HEK293 (cell line): ENCODE results near the gene DLL1.

Experiments
- CTCF ChIA-PET: fragments of 350-600 bp; formaldehyde crosslinking; extraction: SDS; loops from one replicate; lab custom pipeline; 2021; ENCODE audit warnings: antibody characterized with exemption; lab: Yijun Ruan, JAX
- POLR2A ChIA-PET: fragments of 300-600 bp; formaldehyde crosslinking; extraction: SDS; loops from one replicate; lab custom pipeline; 2020; ENCODE audit warnings: antibody characterized with exemption, inconsistent platforms; lab: Yijun Ruan, JAX
- H3K27ac ChIP-seq: fragments of 200-500 bp; sonication (Bioruptor generic); 2 replicates; pipeline ENCODE4 v1.5.1; 2014; ENCODE audit warnings: low read depth, low read length, control low read depth, inconsistent platforms; ENCODE audit errors: extremely low read depth
- H3K36me3 ChIP-seq, 2 experiments: fragments of 200-500 bp in 1 of 2; sonication (Bioruptor generic) in 1 of 2; 1 replicate in 1 of 2; 2 replicates in 1 of 2; pipeline ENCODE4 v1.5.1; 2014 to 2017; ENCODE audit warnings: inconsistent platforms in 2 of 2, low read length in 2 of 2; ENCODE audit not compliant: control insufficient read depth in 2 of 2, insufficient read depth in 1 of 2
- H3K4me1 ChIP-seq: fragments of 200-500 bp; sonication (Bioruptor generic); 2 replicates; pipeline ENCODE4 v1.5.1; 2014; ENCODE audit warnings: mild to moderate bottlenecking, low read length, inconsistent platforms; ENCODE audit not compliant: control insufficient read depth, insufficient read depth
- H3K4me3 ChIP-seq: 2 replicates; pipeline ENCODE4 v1.5.1; 2011; ENCODE audit warnings: low read depth, mild to moderate bottlenecking, control low read depth, low read length, moderate library complexity
- H3K9me3 ChIP-seq: fragments of 200-500 bp; sonication (Bioruptor generic); 2 replicates; pipeline ENCODE4 v1.5.1; 2014; ENCODE audit warnings: low read depth, low read length, inconsistent platforms; ENCODE audit not compliant: control insufficient read depth, insufficient read depth
- EGR2 ChIP-seq: fragments of 450-650 bp; formaldehyde crosslinking; IDR thresholded peaks from 2 replicates; pipeline ENCODE4 v1.5.1; 2016; ENCODE audit warnings: low read depth, missing biosample characterization, missing genetic modification characterization
- HOXD13 ChIP-seq: sonication (generic); formaldehyde crosslinking; IDR thresholded peaks from 2 replicates; pipeline ENCODE4 v1.8.0; 2022; ENCODE audit warnings: missing genetic modification reagents, borderline replicate concordance
- IKZF3 ChIP-seq: fragments of 450-650 bp; IDR thresholded peaks from 2 replicates; pipeline ENCODE4 v1.5.0; 2018; ENCODE audit warnings: missing biosample characterization, mild to moderate bottlenecking, missing genetic modification characterization, moderate library complexity
- KLF10 ChIP-seq: fragments of 450-650 bp; IDR thresholded peaks from 2 replicates; pipeline ENCODE4 v1.5.1; 2018; ENCODE audit warnings: missing biosample characterization, mild to moderate bottlenecking, missing genetic modification characterization
- MZF1 ChIP-seq: fragments of 450-650 bp; formaldehyde crosslinking; IDR thresholded peaks from 2 replicates; pipeline ENCODE4 v1.5.1; 2017; ENCODE audit warnings: missing biosample characterization, missing genetic modification characterization, borderline replicate concordance
- REPIN1 ChIP-seq: fragments of 450-650 bp; formaldehyde crosslinking; IDR thresholded peaks from 2 replicates; pipeline ENCODE4 v1.5.1; 2017; ENCODE audit warnings: missing biosample characterization, missing genetic modification characterization, low read depth
- SP7 ChIP-seq: fragments of 450-650 bp; formaldehyde crosslinking; IDR thresholded peaks from 2 replicates; pipeline ENCODE4 v1.5.1; 2016; ENCODE audit warnings: missing biosample characterization, missing genetic modification characterization
- ZBTB7A ChIP-seq: fragments of 450-650 bp; formaldehyde crosslinking; IDR thresholded peaks from 2 replicates; pipeline ENCODE4 v1.5.1; 2016; ENCODE audit warnings: low read depth, missing biosample characterization, missing genetic modification characterization
- ZNF10 ChIP-seq: fragments of 450-650 bp; formaldehyde crosslinking; IDR thresholded peaks from 2 replicates; pipeline ENCODE4 v1.5.1; 2017; ENCODE audit warnings: missing biosample characterization, missing genetic modification characterization
- ZNF132 ChIP-seq: fragments of 450-650 bp; formaldehyde crosslinking; IDR thresholded peaks from 2 replicates; pipeline ENCODE4 v1.5.1; 2017; ENCODE audit warnings: missing biosample characterization, missing genetic modification characterization, borderline replicate concordance
- ZNF157 ChIP-seq: fragments of 450-650 bp; formaldehyde crosslinking; IDR thresholded peaks from 2 replicates; pipeline ENCODE4 v1.5.1; 2016; ENCODE audit warnings: missing biosample characterization, missing genetic modification characterization
- ZNF202 ChIP-seq: fragments of 450-650 bp; formaldehyde crosslinking; IDR thresholded peaks from 2 replicates; pipeline ENCODE4 v1.5.1; 2016; ENCODE audit warnings: missing biosample characterization, missing genetic modification characterization, borderline replicate concordance
- ZNF555 ChIP-seq: fragments of 450-650 bp; formaldehyde crosslinking; conservative IDR thresholded peaks from 2 replicates; pipeline ENCODE4 v1.5.1; 2017; ENCODE audit warnings: missing biosample characterization, mild to moderate bottlenecking, missing genetic modification characterization, inconsistent platforms
- ZNF791 ChIP-seq: fragments of 450-650 bp; formaldehyde crosslinking; IDR thresholded peaks from 2 replicates; pipeline ENCODE4 v1.5.1; 2016; ENCODE audit warnings: missing biosample characterization, missing genetic modification characterization
- ZNF837 ChIP-seq: fragments of 450-650 bp; formaldehyde crosslinking; IDR thresholded peaks from 2 replicates; pipeline ENCODE4 v1.5.1; 2016; ENCODE audit warnings: missing biosample characterization, missing genetic modification characterization
- TF ChIP-seq, protein P1 (sequence below): fragments of 450-650 bp; formaldehyde crosslinking; IDR thresholded peaks from 2 replicates; pipeline ENCODE4 v1.5.1; 2016; ENCODE audit warnings: missing biosample characterization, missing genetic modification characterization, borderline replicate concordance
- TF ChIP-seq, protein P2 (sequence below): fragments of 450-650 bp; formaldehyde crosslinking; IDR thresholded peaks from 2 replicates; pipeline ENCODE4 v1.5.1; 2016; ENCODE audit warnings: missing biosample characterization, missing genetic modification characterization
- TF ChIP-seq, protein P3 (sequence below): fragments of 450-650 bp; formaldehyde crosslinking; IDR thresholded peaks from 2 replicates; pipeline ENCODE4 v1.5.1; 2016; ENCODE audit warnings: missing biosample characterization, missing genetic modification characterization
- TF ChIP-seq, protein P4 (sequence below): fragments of 450-650 bp; formaldehyde crosslinking; conservative IDR thresholded peaks from 2 replicates; pipeline ENCODE4 v1.5.1; 2016; ENCODE audit warnings: low read depth, missing biosample characterization, missing genetic modification characterization

DLL1 gene

DNA sequence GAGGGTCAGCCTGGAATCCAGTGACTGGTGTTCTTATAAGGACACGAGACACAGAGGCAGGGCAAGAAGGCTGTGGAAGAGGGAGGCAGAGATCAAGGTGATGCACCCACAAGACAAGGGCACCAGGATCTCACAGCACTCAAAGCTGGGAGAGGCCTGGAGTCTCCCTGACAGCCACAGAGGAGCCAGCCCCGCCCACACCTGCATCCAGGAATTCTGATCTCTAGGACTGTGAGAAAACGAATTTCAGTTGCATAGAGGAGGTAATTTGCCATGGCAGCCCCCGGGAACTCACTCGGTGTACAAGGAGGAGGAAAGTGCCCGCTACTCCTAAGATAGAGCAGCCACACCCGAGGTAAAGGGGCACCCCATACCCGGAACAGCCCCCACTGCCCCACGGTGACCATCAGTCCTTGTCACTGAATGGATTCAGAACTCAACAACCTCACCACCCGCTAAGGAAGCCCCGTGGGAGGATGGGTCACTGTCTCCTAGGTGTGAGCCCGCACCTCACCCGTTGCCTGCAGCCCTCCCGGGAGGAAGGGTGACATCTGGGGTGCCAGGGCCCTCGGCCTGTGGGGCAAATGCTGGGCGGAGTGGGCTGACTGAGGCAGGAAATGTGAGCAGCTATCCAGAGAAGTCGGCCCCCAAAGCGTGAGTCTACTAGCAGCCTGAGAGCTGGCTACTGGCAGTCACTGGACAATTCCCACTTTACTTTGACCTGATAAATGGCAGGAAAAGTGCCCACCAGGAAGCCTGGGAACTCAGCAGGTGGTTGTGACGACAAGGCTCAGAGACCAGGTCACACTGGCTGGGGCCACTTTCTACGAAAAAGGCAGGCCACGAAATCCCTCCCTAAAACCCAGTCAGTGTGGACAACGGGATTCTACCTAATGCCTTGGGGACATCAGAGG lies 22.4 kb downstream of the DLL1 start (continued):
- TF ChIP-seq, protein P1, sequence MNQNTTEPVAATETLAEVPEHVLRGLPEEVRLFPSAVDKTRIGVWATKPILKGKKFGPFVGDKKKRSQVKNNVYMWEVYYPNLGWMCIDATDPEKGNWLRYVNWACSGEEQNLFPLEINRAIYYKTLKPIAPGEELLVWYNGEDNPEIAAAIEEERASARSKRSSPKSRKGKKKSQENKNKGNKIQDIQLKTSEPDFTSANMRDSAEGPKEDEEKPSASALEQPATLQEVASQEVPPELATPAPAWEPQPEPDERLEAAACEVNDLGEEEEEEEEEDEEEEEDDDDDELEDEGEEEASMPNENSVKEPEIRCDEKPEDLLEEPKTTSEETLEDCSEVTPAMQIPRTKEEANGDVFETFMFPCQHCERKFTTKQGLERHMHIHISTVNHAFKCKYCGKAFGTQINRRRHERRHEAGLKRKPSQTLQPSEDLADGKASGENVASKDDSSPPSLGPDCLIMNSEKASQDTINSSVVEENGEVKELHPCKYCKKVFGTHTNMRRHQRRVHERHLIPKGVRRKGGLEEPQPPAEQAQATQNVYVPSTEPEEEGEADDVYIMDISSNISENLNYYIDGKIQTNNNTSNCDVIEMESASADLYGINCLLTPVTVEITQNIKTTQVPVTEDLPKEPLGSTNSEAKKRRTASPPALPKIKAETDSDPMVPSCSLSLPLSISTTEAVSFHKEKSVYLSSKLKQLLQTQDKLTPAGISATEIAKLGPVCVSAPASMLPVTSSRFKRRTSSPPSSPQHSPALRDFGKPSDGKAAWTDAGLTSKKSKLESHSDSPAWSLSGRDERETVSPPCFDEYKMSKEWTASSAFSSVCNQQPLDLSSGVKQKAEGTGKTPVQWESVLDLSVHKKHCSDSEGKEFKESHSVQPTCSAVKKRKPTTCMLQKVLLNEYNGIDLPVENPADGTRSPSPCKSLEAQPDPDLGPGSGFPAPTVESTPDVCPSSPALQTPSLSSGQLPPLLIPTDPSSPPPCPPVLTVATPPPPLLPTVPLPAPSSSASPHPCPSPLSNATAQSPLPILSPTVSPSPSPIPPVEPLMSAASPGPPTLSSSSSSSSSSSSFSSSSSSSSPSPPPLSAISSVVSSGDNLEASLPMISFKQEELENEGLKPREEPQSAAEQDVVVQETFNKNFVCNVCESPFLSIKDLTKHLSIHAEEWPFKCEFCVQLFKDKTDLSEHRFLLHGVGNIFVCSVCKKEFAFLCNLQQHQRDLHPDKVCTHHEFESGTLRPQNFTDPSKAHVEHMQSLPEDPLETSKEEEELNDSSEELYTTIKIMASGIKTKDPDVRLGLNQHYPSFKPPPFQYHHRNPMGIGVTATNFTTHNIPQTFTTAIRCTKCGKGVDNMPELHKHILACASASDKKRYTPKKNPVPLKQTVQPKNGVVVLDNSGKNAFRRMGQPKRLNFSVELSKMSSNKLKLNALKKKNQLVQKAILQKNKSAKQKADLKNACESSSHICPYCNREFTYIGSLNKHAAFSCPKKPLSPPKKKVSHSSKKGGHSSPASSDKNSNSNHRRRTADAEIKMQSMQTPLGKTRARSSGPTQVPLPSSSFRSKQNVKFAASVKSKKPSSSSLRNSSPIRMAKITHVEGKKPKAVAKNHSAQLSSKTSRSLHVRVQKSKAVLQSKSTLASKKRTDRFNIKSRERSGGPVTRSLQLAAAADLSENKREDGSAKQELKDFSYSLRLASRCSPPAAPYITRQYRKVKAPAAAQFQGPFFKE (tag by site-specific recombination) = no peak

DNA sequence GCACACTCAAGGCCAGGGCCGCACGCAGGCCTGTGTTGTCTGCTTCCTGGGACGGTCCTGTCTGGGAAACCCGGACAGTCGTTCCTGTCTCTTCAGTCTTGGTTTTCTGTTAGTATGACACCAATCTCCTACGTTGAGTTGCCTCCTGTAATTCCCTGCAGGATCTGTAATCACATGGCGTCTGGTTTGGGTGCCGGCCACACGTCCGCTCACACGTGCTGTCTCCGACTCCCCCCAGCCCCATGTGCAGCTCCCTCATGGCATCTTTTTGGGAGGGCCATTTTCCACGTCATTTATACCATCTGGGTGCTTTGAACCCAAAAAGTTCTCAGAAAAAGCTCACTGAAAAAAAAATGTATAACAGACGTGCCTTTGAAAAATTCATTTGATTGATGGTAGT lies 23.2 kb downstream of the DLL1 start:
- ChIA-PET POLR2A (no interaction called here), CTCF (interaction anchor here (0.7 kb wide), 1 partner anchor 27 kb away, joined by 3 read pairs; no protein-coding TSS in a partner anchor)
- no peaks in the 10 kb centered on the region for H3K36me3 ChIP-seq
- H3K27ac ChIP-seq = no peak overlapping the region
- H3K4me3 ChIP-seq = no peak overlapping the region
- TF ChIP-seq SP7 (tag by site-specific recombination) = no peak
- TF ChIP-seq IKZF3 (tag by site-specific recombination) = no peak
- no peak for TF ChIP-seq ZBTB7A
- TF ChIP-seq ZNF837 (tag by site-specific recombination) = no peak
- TF ChIP-seq HOXD13 (CRISPR knock-in tag) = no peak
- TF ChIP-seq ZNF202 (tag by site-specific recombination) = no peak
- TF ChIP-seq EGR2 (tag by site-specific recombination) = no peak
- TF ChIP-seq REPIN1 (tag by site-specific recombination) = no peak
- no peaks in the 10 kb centered on the region for H3K9me3 ChIP-seq
- H3K4me1 ChIP-seq = no peaks in the 10 kb centered on the region

DNA sequence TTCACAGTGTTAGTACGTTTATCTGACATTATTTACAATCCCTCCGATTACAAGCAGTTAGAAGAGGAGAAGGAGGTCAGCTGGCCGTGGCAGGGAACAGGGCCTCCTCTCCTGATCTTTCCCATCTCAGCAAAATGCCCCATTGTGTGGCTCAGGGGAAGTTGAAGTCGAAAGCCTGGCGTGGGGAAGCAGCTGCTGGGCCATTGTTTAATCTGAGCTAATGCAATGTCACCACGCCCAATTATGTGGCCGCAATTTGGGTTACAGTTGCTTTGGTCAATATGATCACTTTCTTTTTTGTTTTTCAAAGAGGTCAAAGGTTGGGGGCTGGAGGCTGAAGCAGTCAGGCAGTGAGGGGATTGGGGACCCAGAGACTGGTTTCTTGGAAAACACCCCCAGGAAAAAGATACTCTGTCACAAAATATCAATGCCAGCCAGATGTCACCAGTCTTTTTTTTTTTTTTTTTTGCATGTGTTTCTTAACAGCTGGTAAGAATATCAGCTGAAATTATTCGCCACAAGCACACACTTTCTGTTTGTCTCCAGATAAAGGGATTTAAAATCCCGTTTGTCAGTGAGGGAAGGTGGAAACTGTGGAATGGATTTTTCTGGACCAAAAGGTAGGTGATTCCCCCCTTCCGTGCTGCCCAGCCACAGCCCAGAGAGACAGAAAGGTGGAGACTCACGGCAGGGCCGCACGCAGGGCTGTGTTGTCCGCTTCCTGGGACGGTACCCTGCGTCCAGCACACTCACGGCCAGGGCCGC lies 24.6 kb downstream of the DLL1 start:
- no peak overlapping the region for H3K4me3 ChIP-seq
- no peaks in the 10 kb centered on the region for H3K9me3 ChIP-seq
- H3K27ac ChIP-seq = no peak overlapping the region
- H3K36me3 ChIP-seq = no peaks in the 10 kb centered on the region
- POLR2A ChIA-PET = no interaction called here
- CTCF ChIA-PET = interaction anchor here (1.0 kb wide), 1 partner anchor 475 kb away, joined by 4 read pairs; no protein-coding TSS in a partner anchor
- no peaks in the 10 kb centered on the region for H3K4me1 ChIP-seq
- TF ChIP-seq ZNF555 (tag by site-specific recombination) (no peak), MZF1 (tag by site-specific recombination) (no peak), KLF10 (no peak), ZNF10 (no peak), ZNF791 (tag by site-specific recombination) (no peak), ZNF157 (no peak), ZNF132 (tag by site-specific recombination) (no peak)
- TF ChIP-seq, protein P2, sequence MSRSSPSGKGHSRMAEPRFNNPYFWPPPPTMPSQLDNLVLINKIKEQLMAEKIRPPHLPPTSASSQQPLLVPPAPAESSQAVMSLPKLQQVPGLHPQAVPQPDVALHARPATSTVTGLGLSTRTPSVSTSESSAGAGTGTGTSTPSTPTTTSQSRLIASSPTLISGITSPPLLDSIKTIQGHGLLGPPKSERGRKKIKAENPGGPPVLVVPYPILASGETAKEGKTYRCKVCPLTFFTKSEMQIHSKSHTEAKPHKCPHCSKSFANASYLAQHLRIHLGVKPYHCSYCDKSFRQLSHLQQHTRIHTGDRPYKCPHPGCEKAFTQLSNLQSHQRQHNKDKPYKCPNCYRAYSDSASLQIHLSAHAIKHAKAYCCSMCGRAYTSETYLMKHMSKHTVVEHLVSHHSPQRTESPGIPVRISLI (tag by site-specific recombination) = no peak
- TF ChIP-seq, protein P3, sequence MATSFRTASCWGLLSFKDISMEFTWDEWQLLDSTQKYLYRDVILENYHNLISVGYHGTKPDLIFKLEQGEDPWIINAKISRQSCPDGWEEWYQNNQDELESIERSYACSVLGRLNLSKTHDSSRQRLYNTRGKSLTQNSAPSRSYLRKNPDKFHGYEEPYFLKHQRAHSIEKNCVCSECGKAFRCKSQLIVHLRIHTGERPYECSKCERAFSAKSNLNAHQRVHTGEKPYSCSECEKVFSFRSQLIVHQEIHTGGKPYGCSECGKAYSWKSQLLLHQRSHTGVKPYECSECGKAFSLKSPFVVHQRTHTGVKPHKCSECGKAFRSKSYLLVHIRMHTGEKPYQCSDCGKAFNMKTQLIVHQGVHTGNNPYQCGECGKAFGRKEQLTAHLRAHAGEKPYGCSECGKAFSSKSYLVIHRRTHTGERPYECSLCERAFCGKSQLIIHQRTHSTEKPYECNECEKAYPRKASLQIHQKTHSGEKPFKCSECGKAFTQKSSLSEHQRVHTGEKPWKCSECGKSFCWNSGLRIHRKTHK = no peak
- TF ChIP-seq, protein P4, sequence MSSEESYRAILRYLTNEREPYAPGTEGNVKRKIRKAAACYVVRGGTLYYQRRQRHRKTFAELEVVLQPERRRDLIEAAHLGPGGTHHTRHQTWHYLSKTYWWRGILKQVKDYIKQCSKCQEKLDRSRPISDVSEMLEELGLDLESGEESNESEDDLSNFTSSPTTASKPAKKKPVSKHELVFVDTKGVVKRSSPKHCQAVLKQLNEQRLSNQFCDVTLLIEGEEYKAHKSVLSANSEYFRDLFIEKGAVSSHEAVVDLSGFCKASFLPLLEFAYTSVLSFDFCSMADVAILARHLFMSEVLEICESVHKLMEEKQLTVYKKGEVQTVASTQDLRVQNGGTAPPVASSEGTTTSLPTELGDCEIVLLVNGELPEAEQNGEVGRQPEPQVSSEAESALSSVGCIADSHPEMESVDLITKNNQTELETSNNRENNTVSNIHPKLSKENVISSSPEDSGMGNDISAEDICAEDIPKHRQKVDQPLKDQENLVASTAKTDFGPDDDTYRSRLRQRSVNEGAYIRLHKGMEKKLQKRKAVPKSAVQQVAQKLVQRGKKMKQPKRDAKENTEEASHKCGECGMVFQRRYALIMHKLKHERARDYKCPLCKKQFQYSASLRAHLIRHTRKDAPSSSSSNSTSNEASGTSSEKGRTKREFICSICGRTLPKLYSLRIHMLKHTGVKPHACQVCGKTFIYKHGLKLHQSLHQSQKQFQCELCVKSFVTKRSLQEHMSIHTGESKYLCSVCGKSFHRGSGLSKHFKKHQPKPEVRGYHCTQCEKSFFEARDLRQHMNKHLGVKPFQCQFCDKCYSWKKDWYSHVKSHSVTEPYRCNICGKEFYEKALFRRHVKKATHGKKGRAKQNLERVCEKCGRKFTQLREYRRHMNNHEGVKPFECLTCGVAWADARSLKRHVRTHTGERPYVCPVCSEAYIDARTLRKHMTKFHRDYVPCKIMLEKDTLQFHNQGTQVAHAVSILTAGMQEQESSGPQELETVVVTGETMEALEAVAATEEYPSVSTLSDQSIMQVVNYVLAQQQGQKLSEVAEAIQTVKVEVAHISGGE (tag by site-specific recombination) = no peak
